Measurements from ENCODE around the gene PTOV1. TPM values are rescaled to one million over a fixed set of nuclear protein-coding genes. Genes with fewer than 3 reads are reported as not detected.

Gene PTOV1
- total and polyA plus RNA-seq, 7 donors, result 52.2 to 105 (median 63.8) TPM

DNA sequence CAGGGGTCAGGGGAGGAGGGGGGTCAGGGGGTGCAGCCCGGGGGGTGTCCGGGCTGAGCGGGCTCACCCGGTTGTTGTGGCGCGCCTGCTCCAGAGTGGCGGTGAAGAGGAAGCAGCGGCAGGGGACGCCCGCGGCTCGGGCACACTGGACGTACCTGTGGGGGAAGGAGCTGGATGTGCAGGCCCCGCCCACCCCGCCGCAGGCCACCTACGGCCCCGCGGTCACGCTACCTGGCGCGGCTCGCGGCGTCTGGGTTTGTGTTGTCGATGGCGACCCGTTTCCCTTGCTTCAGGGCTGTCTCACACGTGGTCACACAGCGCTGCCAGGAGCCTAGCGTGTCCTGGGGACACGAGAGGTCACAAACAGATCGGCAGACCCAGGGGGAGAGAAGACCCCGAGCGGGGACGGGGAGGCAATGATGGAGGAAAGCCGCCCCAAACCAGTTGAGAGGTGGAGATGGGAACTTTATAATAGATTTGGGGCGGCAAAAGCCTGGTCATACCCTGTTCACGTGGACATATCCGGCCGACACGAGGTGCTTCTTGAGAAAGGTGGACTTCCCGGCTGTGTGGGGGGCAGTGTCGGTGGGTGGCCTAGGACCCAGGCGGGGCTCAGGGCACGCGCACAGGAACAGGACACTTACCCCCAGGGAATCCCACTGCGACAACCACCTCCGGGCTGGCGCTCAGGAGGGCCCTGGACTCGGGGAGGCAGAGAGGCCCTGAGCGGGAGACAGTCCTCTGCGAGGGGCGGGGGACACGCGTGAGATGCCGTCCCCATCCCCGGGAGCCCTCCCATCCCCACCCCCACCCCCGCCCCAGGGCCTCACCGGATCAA is 10.8 kb downstream of the PTOV1 start:
- DNase-seq, result peak; percentile 67
- no peaks in the 10 kb centered on the region for H3K27me3 ChIP-seq

DNA sequence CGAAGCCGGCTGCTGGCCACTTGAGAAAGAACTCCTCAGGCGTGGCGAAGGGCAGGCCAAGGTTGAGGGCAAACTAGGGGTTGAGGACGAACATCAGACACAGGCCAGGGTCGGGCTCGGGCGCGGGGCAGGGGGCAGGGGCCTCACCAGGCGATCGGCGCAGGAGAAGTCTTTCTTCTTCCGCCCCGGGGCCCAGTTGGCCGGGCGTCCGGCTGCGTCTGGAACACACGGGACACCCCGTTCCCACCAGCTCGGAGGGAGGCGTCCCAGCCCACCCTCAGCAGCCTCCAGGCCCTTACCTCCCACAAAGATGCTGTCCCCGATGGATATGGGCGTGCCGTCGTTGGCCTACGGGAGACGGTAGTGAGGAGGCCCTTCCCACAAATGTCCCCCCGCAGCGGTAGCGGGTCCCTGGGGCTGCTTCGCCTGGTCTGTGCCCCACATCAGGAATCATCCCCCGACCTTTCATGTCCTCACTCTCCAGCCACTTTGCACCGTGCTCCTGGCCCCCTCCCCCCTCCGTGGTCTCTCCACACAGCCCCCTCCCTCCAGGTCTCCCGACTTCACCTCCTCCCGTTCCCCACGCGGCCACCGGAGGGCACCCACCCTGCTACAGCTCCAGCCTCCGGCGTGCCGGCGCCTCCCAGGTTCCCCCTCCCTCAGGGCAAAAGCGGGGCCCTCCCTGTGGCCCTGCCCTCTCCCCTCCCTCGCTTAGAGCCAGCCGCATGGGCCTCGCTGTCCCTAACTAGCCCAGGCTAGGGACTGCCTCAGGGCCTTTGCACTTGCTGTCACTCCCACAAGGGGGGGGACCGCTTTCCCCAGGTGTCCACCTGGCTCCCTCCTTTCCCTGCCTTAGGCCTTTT is 11.7 kb downstream of the PTOV1 start:
- H3K27ac ChIP-seq, result no peak overlapping the region
- peak; percentile 69 for DNase-seq
- no peaks in the 10 kb centered on the region for H3K27me3 ChIP-seq
- H3K4me1 ChIP-seq, result peaks cover 0 to 40% (median 32%) of the 10 kb centered on the region in 4 donors
- WGBS, 2 donors, result 85 to 91% methylated on average over 49 of the region's 49 CpGs
- intact Hi-C loops (cut with DNase I), result no loop called here
- no peaks in the 10 kb centered on the region for H3K9me3 ChIP-seq
- no peak for TF ChIP-seq POLR2AphosphoS5 (IDR thresholded peaks at IDR 0.05)
- no peak overlapping the region for H3K4me3 ChIP-seq
- peaks cover 24 to 60% (median 31%) of the 10 kb centered on the region in 4 donors for H3K36me3 ChIP-seq

More for the DNA sequence above, 10.8 kb downstream of the PTOV1 start:
- Histone ChIP-seq H3K4me1 (peaks cover 0 to 37% (median 30%) of the 10 kb centered on the region in 4 donors), H3K27ac (peak overlapping the region; percentile 59 to 72 (median 64)), H3K4me3 (no peak overlapping the region), H3K36me3 (peaks cover 31 to 69% (median 40%) of the 10 kb centered on the region in 4 donors), H3K9me3 (no peaks in the 10 kb centered on the region)
- 89 to 90% methylated on average over 60 of the region's 60 CpGs for WGBS, 2 donors
- peak in 1 of 4 donors; percentile 10 for TF ChIP-seq POLR2AphosphoS5 (IDR thresholded peaks at IDR 0.05)
- no peak for TF ChIP-seq POLR2A (IDR thresholded peaks at IDR 0.05)
- intact Hi-C loops (cut with DNase I), result no loop called here

- Histone ChIP-seq H3K4me1 (peaks cover 0 to 44% (median 38%) of the 10 kb centered on the region in 4 donors), H3K4me3 (no peak overlapping the region), H3K9me3 (no peaks in the 10 kb centered on the region), H3K36me3 (peaks cover 17 to 52% (median 24%) of the 10 kb centered on the region in 4 donors), H3K27ac (no peak overlapping the region), H3K27me3 (no peaks in the 10 kb centered on the region)
- WGBS, 2 donors, result 94 to 96% methylated on average over 24 of the region's 24 CpGs
- DNase-seq, result no peak
- intact Hi-C loops (cut with DNase I), result no loop called here
- TF ChIP-seq, protein P1, sequence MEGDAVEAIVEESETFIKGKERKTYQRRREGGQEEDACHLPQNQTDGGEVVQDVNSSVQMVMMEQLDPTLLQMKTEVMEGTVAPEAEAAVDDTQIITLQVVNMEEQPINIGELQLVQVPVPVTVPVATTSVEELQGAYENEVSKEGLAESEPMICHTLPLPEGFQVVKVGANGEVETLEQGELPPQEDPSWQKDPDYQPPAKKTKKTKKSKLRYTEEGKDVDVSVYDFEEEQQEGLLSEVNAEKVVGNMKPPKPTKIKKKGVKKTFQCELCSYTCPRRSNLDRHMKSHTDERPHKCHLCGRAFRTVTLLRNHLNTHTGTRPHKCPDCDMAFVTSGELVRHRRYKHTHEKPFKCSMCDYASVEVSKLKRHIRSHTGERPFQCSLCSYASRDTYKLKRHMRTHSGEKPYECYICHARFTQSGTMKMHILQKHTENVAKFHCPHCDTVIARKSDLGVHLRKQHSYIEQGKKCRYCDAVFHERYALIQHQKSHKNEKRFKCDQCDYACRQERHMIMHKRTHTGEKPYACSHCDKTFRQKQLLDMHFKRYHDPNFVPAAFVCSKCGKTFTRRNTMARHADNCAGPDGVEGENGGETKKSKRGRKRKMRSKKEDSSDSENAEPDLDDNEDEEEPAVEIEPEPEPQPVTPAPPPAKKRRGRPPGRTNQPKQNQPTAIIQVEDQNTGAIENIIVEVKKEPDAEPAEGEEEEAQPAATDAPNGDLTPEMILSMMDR (IDR thresholded peaks at IDR 0.05), result no peak
- TF ChIP-seq POLR2A (IDR thresholded peaks at IDR 0.05) (no peak), POLR2AphosphoS5 (IDR thresholded peaks at IDR 0.05) (no peak), EP300 (IDR thresholded peaks at IDR 0.05) (no peak)
Observed at GRCh38 chr19:49863254-49863934, 12.4 kb downstream of the PTOV1 start.

- H3K4me1 ChIP-seq, result peaks cover 0 to 50% (median 43%) of the 10 kb centered on the region in 4 donors
- intact Hi-C loops (cut with DNase I), result no loop called here
Observed at GRCh38 chr19:49863935-49864320, 13.0 kb downstream of the PTOV1 start.

GRCh38 chr19:49864890-49865289 is 13.9 kb downstream of the PTOV1 start:
- Histone ChIP-seq H3K27ac (peak overlapping the region; percentile 21 to 96 (median 58)), H3K9me3 (no peaks in the 10 kb centered on the region), H3K4me1 (peaks cover 0 to 54% (median 47%) of the 10 kb centered on the region in 4 donors), H3K4me3 (no peak overlapping the region), H3K27me3 (no peaks in the 10 kb centered on the region), H3K36me3 (peaks cover 3 to 40% (median 18%) of the 10 kb centered on the region in 4 donors)
- intact Hi-C loops (cut with DNase I), result no loop called here
- TF ChIP-seq POLR2A (IDR thresholded peaks at IDR 0.05) (no peak), POLR2AphosphoS5 (IDR thresholded peaks at IDR 0.05) (no peak), EP300 (IDR thresholded peaks at IDR 0.05) (no peak)
- TF ChIP-seq, protein P1 (IDR thresholded peaks at IDR 0.05), result no peak
- WGBS, 2 donors, result 91 to 93% methylated on average over 13 of the region's 13 CpGs
- no peak for DNase-seq

More at GRCh38 chr19:49863935-49864320, 13.0 kb downstream of the PTOV1 start:
- WGBS, 2 donors, result 93 to 96% methylated on average over 17 of the region's 17 CpGs
- no peaks in the 10 kb centered on the region for H3K27me3 ChIP-seq
- no peak for TF ChIP-seq POLR2AphosphoS5 (IDR thresholded peaks at IDR 0.05)
- no peak overlapping the region for H3K4me3 ChIP-seq
- peaks cover 12 to 47% (median 20%) of the 10 kb centered on the region in 4 donors for H3K36me3 ChIP-seq
- no peaks in the 10 kb centered on the region for H3K9me3 ChIP-seq
- peak; percentile 64 for DNase-seq
- H3K27ac ChIP-seq, result no peak overlapping the region
